Panc1 (cell line): ENCODE results near the gene ATE1. TPM values are rescaled to one million over a fixed set of nuclear protein-coding genes. Genes with fewer than 3 reads are reported as not detected.

Experiments
- ATAC-seq: fragments of 200-7000 bp; cut with Tn5 transposase; 2 replicates; pipeline ENCODE4 v1.9.1; 2020; ENCODE audit warnings: mild to moderate bottlenecking, moderate library complexity
- BruUV-seq: library from RNA; stranded (reverse); fragments of 400-500 nt; replicated peaks from 2 replicates; lab custom pipeline; 2021; lab: Mats Ljungman, UMichigan
- CTCF ChIA-PET: fragments of 300-600 bp; sonication (Branson Sonifier 250); formaldehyde crosslinking; loops from one replicate; lab custom pipeline; 2022; ENCODE audit warnings: antibody characterized with exemption; lab: Charles Lee
- POLR2A ChIA-PET: fragments of 300-600 bp; sonication (Branson Sonifier 250); formaldehyde crosslinking; loops from one replicate; lab custom pipeline; 2022; ENCODE audit warnings: antibody characterized with exemption; lab: Charles Lee
- DNase-seq: peaks from one replicate; pipeline ENCODE4 v3.0.0-alpha.2; 2010; ENCODE audit warnings: low read depth, low spot score
- H3K27ac ChIP-seq: 2 replicates; pipeline ENCODE4 v1.5.1; 2011; ENCODE audit warnings: mild to moderate bottlenecking, low read length, inconsistent platforms
- H3K27me3 ChIP-seq: fragments of 200-500 bp; sonication (Bioruptor generic); 2 replicates; pipeline ENCODE4 v1.6.0; 2014; ENCODE audit warnings: low read length, inconsistent platforms; ENCODE audit not compliant: control insufficient read depth, insufficient read depth
- H3K36me3 ChIP-seq: fragments of 200-500 bp; sonication (Bioruptor generic); 2 replicates; pipeline ENCODE4 v1.5.1; 2014; ENCODE audit warnings: inconsistent platforms, mild to moderate bottlenecking, low read length, moderate library complexity; ENCODE audit not compliant: control insufficient read depth, insufficient read depth
- H3K4me1 ChIP-seq: 2 replicates; pipeline ENCODE4 v1.5.1; 2011; ENCODE audit warnings: inconsistent platforms, mild to moderate bottlenecking, low read length, moderate library complexity; ENCODE audit not compliant: control insufficient read depth, insufficient read depth
- H3K4me3 ChIP-seq, 2 experiments: 2 replicates each; pipeline ENCODE4 v1.5.1; 2011 to 2012; ENCODE audit warnings: low read depth in 2 of 2, low read length in 2 of 2, mild to moderate bottlenecking in 2 of 2, inconsistent platforms in 1 of 2, moderate library complexity in 1 of 2
- H3K9me3 ChIP-seq: fragments of 200-500 bp; sonication (Bioruptor generic); 2 replicates; pipeline ENCODE4 v1.5.1; 2014; ENCODE audit warnings: low read depth, mild to moderate bottlenecking, inconsistent platforms, low read length, moderate library complexity; ENCODE audit not compliant: control insufficient read depth, insufficient read depth
- POLR2AphosphoS5 ChIP-seq: IDR thresholded peaks from 2 replicates; pipeline ENCODE4 v1.6.1; 2012; ENCODE audit warnings: mild to moderate bottlenecking, low read depth, low read length, moderate library complexity
- SIN3A ChIP-seq: IDR thresholded peaks from 2 replicates; pipeline ENCODE4 v1.6.1; 2012; ENCODE audit warnings: low read depth, mild to moderate bottlenecking, low read length, moderate library complexity, borderline replicate concordance; ENCODE audit not compliant: insufficient read depth
- TCF7L2 ChIP-seq: IDR thresholded peaks from 2 replicates; pipeline ENCODE4 v1.6.1; 2011; ENCODE audit warnings: mild to moderate bottlenecking, low read depth, low read length, inconsistent platforms
- in situ Hi-C: cut with HindIII; loops from 2 replicates; pipeline ENCODE4 v1.10.0; 2016; ENCODE audit warnings: low sequenced_read_pairs, low pct_unique_long_range_greater_than_20kb
- intact Hi-C: fragments of 100-400 bp; cut with micrococcal nuclease; formaldehyde crosslinking; loops from one replicate; pipeline ENCODE4 v1.10.0; 2022; ENCODE audit not compliant: unreplicated experiment
- total RNA-seq: library from RNA; stranded (reverse); gene quantifications from one replicate; pipeline ENCODE4 v1.2.1, GENCODE V29; 2021; ENCODE audit not compliant: unreplicated experiment
- TF ChIP-seq, protein P1 (sequence below): fragments of 450-650 bp; IDR thresholded peaks from 2 replicates; pipeline ENCODE4 v1.5.1; 2017; ENCODE audit warnings: mild to moderate bottlenecking
- TF ChIP-seq, protein P2 (sequence below), 2 experiments: IDR thresholded peaks; 2 replicates each; pipeline ENCODE4 v1.6.1; 2011 to 2012; ENCODE audit warnings: low read depth in 2 of 2, control low read depth in 1 of 2, low read length in 1 of 2, mild to moderate bottlenecking in 1 of 2, moderate library complexity in 1 of 2; ENCODE audit not compliant: insufficient read depth in 1 of 2

The ATE1 gene
- total RNA-seq, 1 experiment from 2014 or later, result 45.5 TPM

DNA sequence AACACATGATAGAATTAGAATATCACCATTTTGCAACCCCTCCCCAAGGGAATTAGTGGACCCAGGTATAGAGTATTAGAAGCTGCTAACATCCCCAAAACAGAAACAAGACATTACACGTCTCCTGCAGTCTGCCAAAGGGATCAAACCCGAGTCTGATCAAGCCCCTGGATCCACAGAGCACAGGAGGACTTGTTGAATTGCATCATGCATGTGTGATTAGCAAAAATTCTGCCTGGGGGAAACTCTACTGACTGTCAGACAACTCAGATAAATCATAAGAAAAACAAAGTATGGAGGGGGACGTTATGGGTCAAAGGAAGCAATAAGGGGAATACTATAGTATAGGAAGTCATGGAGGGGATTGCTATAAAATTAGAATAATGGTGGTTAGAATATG, 212.8 kb downstream of the ATE1 start:
- POLR2A ChIA-PET, result no interaction called here

DNA sequence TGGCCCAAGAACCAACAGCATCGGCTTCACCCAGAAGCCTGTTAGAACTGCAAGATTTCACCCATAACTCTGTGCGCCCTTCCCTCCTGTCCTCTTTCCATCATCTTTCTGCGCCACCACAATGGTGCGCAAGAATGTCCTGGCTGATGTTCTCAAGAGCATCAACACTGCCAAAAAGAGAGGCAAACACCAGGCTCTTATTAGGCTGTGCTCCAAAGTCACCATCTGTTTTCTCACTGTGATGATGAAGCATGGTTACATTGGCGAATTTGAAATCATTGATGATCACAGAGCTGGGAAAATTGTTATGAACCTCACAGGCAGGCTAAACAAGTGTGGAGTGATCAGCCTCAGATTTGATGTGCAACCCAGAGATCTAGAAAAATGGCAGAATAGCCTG, 214.3 kb downstream of the ATE1 start:
- DNase-seq (no peak), ATAC-seq (no peak)
- TF ChIP-seq, protein P1, sequence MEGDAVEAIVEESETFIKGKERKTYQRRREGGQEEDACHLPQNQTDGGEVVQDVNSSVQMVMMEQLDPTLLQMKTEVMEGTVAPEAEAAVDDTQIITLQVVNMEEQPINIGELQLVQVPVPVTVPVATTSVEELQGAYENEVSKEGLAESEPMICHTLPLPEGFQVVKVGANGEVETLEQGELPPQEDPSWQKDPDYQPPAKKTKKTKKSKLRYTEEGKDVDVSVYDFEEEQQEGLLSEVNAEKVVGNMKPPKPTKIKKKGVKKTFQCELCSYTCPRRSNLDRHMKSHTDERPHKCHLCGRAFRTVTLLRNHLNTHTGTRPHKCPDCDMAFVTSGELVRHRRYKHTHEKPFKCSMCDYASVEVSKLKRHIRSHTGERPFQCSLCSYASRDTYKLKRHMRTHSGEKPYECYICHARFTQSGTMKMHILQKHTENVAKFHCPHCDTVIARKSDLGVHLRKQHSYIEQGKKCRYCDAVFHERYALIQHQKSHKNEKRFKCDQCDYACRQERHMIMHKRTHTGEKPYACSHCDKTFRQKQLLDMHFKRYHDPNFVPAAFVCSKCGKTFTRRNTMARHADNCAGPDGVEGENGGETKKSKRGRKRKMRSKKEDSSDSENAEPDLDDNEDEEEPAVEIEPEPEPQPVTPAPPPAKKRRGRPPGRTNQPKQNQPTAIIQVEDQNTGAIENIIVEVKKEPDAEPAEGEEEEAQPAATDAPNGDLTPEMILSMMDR, result no peak
- TF ChIP-seq, protein P2, sequence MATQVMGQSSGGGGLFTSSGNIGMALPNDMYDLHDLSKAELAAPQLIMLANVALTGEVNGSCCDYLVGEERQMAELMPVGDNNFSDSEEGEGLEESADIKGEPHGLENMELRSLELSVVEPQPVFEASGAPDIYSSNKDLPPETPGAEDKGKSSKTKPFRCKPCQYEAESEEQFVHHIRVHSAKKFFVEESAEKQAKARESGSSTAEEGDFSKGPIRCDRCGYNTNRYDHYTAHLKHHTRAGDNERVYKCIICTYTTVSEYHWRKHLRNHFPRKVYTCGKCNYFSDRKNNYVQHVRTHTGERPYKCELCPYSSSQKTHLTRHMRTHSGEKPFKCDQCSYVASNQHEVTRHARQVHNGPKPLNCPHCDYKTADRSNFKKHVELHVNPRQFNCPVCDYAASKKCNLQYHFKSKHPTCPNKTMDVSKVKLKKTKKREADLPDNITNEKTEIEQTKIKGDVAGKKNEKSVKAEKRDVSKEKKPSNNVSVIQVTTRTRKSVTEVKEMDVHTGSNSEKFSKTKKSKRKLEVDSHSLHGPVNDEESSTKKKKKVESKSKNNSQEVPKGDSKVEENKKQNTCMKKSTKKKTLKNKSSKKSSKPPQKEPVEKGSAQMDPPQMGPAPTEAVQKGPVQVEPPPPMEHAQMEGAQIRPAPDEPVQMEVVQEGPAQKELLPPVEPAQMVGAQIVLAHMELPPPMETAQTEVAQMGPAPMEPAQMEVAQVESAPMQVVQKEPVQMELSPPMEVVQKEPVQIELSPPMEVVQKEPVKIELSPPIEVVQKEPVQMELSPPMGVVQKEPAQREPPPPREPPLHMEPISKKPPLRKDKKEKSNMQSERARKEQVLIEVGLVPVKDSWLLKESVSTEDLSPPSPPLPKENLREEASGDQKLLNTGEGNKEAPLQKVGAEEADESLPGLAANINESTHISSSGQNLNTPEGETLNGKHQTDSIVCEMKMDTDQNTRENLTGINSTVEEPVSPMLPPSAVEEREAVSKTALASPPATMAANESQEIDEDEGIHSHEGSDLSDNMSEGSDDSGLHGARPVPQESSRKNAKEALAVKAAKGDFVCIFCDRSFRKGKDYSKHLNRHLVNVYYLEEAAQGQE (IDR thresholded peaks at IDR 0.05; ENCODE audit: insufficient read depth in 1 of 2, low read depth in 2 of 2, low read length in 1 of 2), result no peak
- ChIA-PET POLR2A (no interaction called here), CTCF (no interaction called here)
- Histone ChIP-seq H3K27me3 (peaks cover 4% of the 10 kb centered on the region; the same call in 1 of the 2 replicates), H3K4me1 (no peaks in the 10 kb centered on the region), H3K36me3 (no peaks in the 10 kb centered on the region), H3K4me3 (no peak overlapping the region), H3K27ac (no peak overlapping the region), H3K9me3 (no peaks in the 10 kb centered on the region)
- intact Hi-C loops (no loop called here), in situ Hi-C loops (no loop called here)
- no TSS peak for BruUV-seq

More for the DNA sequence above, 212.8 kb downstream of the ATE1 start:
- H3K4me1 ChIP-seq, result no peaks in the 10 kb centered on the region
- H3K36me3 ChIP-seq, result no peaks in the 10 kb centered on the region
- no peak overlapping the region for H3K27ac ChIP-seq
- H3K4me3 ChIP-seq, result no peak overlapping the region
- ATAC-seq (no peak), DNase-seq (no peak)
- in situ Hi-C loops (no loop called here), intact Hi-C loops (no loop called here)
- CTCF ChIA-PET, result interaction anchor here (0.6 kb wide), 1 partner anchor 15 kb away, joined by 3 read pairs; no protein-coding TSS in a partner anchor
- BruUV-seq, result no TSS peak
- H3K9me3 ChIP-seq, result no peaks in the 10 kb centered on the region
- H3K27me3 ChIP-seq, result no peaks in the 10 kb centered on the region; the same call in 1 of the 2 replicates
- TF ChIP-seq SIN3A, result no peak
- TF ChIP-seq, protein P1, result no peak
- TF ChIP-seq, protein P2 (IDR thresholded peaks at IDR 0.05; ENCODE audit: insufficient read depth in 1 of 2, low read depth in 2 of 2, low read length in 1 of 2), result no peak
- TF ChIP-seq TCF7L2, result no peak
- TF ChIP-seq POLR2AphosphoS5, result no peak
